K562 (cell line): ENCODE results near the gene PDGFRA. TPM values are rescaled to one million over a fixed set of nuclear protein-coding genes. Genes with fewer than 3 reads are reported as not detected.
A peak's percentile ranks its signal among the peaks of the same experiment; 100 is the strongest.

ENCODE experiments used
- ARID3B ChIP-seq: fragments of 250-450 bp; sonication (Bioruptor Pico); IDR thresholded peaks from 2 replicates; pipeline ENCODE4 v1.4.0; 2020; ENCODE audit warnings: borderline replicate concordance
- CEBPB ChIP-seq: fragments of 450-650 bp; IDR thresholded peaks from 2 replicates; pipeline ENCODE4 v1.6.1; 2016; ENCODE audit warnings: missing genetic modification characterization, missing compliant biosample characterization
- CGGBP1 ChIP-seq: fragments of 250-450 bp; sonication (Bioruptor Pico); IDR thresholded peaks from 2 replicates; pipeline ENCODE4 v1.9.0; 2021; ENCODE audit warnings: mild to moderate bottlenecking
- CTCF ChIP-seq, 3 experiments: IDR thresholded peaks in 2 of 3; conservative IDR thresholded peaks in 1 of 3; 2 replicates each; pipeline ENCODE4 v1.5.1; 2011 to 2012; ENCODE audit warnings: low read length in 3 of 3, mild to moderate bottlenecking in 3 of 3, control low read depth in 2 of 3, improper control_type of control experiment in 1 of 3, inconsistent platforms in 1 of 3, low read depth in 1 of 3, mixed read lengths in 1 of 3, moderate library complexity in 1 of 3; ENCODE audit not compliant: insufficient read depth in 2 of 3
- HDGF ChIP-seq: fragments of 450-650 bp; IDR thresholded peaks from 2 replicates; pipeline ENCODE4 v1.6.1; 2016
- HNRNPLL ChIP-seq: fragments of 200-400 bp; formaldehyde crosslinking; IDR thresholded peaks from 2 replicates; pipeline ENCODE4 v1.6.1; 2017; ENCODE audit warnings: low read length, low read depth, mild to moderate bottlenecking; ENCODE audit not compliant: poor library complexity, severe bottlenecking
- NFRKB ChIP-seq: fragments of 450-650 bp; IDR thresholded peaks from 2 replicates; pipeline ENCODE4 v1.6.1; 2016; ENCODE audit warnings: low read depth
- RAD21 ChIP-seq, 2 experiments: fragments of 250-450 bp in 1 of 2; fragments of 450-650 bp in 1 of 2; sonication (Bioruptor Pico) in 1 of 2; formaldehyde crosslinking in 1 of 2; IDR thresholded peaks in 1 of 2; conservative IDR thresholded peaks in 1 of 2; 2 replicates each; pipeline versions ENCODE4 v1.4.0 to v1.8.0; 2020 to 2022; ENCODE audit warnings: mild to moderate bottlenecking in 2 of 2, moderate library complexity in 1 of 2
- RFX5 ChIP-seq: IDR thresholded peaks from 2 replicates; pipeline ENCODE4 v1.6.1; 2011; ENCODE audit warnings: low read depth, mild to moderate bottlenecking, improper control_type of control experiment, low read length
- SMAD4 ChIP-seq: fragments of 250-450 bp; sonication (Bioruptor Pico); conservative IDR thresholded peaks from 2 replicates; pipeline ENCODE4 v1.8.0; 2021; ENCODE audit warnings: inconsistent platforms, mild to moderate bottlenecking, moderate library complexity
- TCF3 ChIP-seq: sonication (generic); formaldehyde crosslinking; IDR thresholded peaks from 2 replicates; pipeline ENCODE4 v1.4.0; 2020; ENCODE audit warnings: mild to moderate bottlenecking, missing genetic modification reagents
- TCF7L2 ChIP-seq: fragments of 150-350 bp; IDR thresholded peaks from 2 replicates; pipeline ENCODE4 v1.6.1; 2016; ENCODE audit warnings: low read depth, mild to moderate bottlenecking, low read length, moderate library complexity
- TEAD1 ChIP-seq, 2 experiments: fragments of 450-650 bp in 1 of 2; sonication (generic) in 1 of 2; formaldehyde crosslinking; IDR thresholded peaks; 2 replicates each; pipeline versions ENCODE4 v1.4.0 to v1.8.0; 2020 to 2022; ENCODE audit warnings: mild to moderate bottlenecking in 2 of 2, missing genetic modification reagents in 1 of 2
- THAP12 ChIP-seq: fragments of 250-450 bp; sonication (Bioruptor Pico); IDR thresholded peaks from 2 replicates; pipeline ENCODE4 v1.9.0; 2021; ENCODE audit warnings: mild to moderate bottlenecking, inconsistent platforms
- ZBTB2 ChIP-seq: fragments of 450-650 bp; IDR thresholded peaks from 2 replicates; pipeline ENCODE4 v1.6.1; 2016; ENCODE audit warnings: antibody characterized with exemption
- ZNF12 ChIP-seq: sonication (generic); formaldehyde crosslinking; IDR thresholded peaks from 2 replicates; pipeline ENCODE4 v1.4.0; 2020; ENCODE audit warnings: mild to moderate bottlenecking, missing genetic modification reagents
- ZNF445 ChIP-seq: fragments of 250-450 bp; sonication (Bioruptor Pico); IDR thresholded peaks from 2 replicates; pipeline ENCODE4 v1.4.0; 2020; ENCODE audit warnings: low read depth, mild to moderate bottlenecking, moderate library complexity
- ZNF57 ChIP-seq: fragments of 450-650 bp; formaldehyde crosslinking; IDR thresholded peaks from 2 replicates; pipeline ENCODE4 v1.4.0; 2020; ENCODE audit warnings: mild to moderate bottlenecking, moderate library complexity
- ZNF75A ChIP-seq: fragments of 450-650 bp; formaldehyde crosslinking; IDR thresholded peaks from 2 replicates; pipeline ENCODE4 v1.4.0; 2020; ENCODE audit warnings: mild to moderate bottlenecking
- ZNF79 ChIP-seq: fragments of 250-450 bp; sonication (Bioruptor Pico); IDR thresholded peaks from 2 replicates; pipeline ENCODE4 v1.4.0; 2020; ENCODE audit warnings: low read depth, mild to moderate bottlenecking, moderate library complexity
- polyA plus RNA-seq, 8 experiments: library from polyadenylated mRNA; depleted of rRNA in 4 of 8; stranded (reverse) in 5 of 8; unstranded in 3 of 8; fragments of >200 nt; fragmentation: Nextera tagmentation in 2 of 8; fragmentation: Illumina TruSeq in 1 of 8; extraction: Ambion mirVana in 2 of 8; extraction: Trizol in 1 of 8; gene quantifications; 2 replicates each; pipeline versions ENCODE4 v1.2.1 to v1.2.3, GENCODE V29; 2011 to 2014; ENCODE audit warnings: inconsistent platforms in 1 of 8, missing spikeins in 1 of 8
- total RNA-seq, 7 experiments: library from RNA; depleted of rRNA in 6 of 7; stranded (reverse); fragments of >200 nt in 6 of 7; fragmentation: Illumina TruSeq in 2 of 7; extraction: Trizol in 2 of 7; gene quantifications; 2 replicates each; pipeline versions ENCODE4 v1.2.1 to v1.2.3, GENCODE V29; 2011 to 2021; ENCODE audit warnings: low replicate concordance in 1 of 7

The PDGFRA gene
- total and polyA plus RNA-seq, 9 of the 15 experiments (the other 6 are each of a cell fraction or from before 2014, with no cell fraction given), result 0.40 TPM; not detected in 8

GRCh38 chr4:54233697-54234496, 4.8 kb downstream of the PDGFRA start (continued):
- no peak for TF ChIP-seq ZNF79 (CRISPR knock-in tag)
- TF ChIP-seq ARID3B (CRISPR knock-in tag), result no peak
- TF ChIP-seq CGGBP1 (CRISPR knock-in tag), result no peak
- no peak for TF ChIP-seq THAP12
- TF ChIP-seq ZBTB2, result no peak
- TF ChIP-seq ZNF445 (CRISPR knock-in tag), result no peak
- peak; percentile 98 for TF ChIP-seq CEBPB
- TF ChIP-seq RFX5, result no peak
- no peak for TF ChIP-seq HNRNPLL
- no peak for TF ChIP-seq TCF7L2
- TF ChIP-seq ZNF75A (CRISPR knock-in tag), result no peak
- TF ChIP-seq NFRKB, result no peak
- 0 out of 4 replicates have a peak, but pooled peaks of 1 of the 2 experiments have one; percentile 20 for TF ChIP-seq TEAD1 (CRISPR knock-in tag; IDR thresholded peaks at IDR 0.05)
- no peak for TF ChIP-seq HDGF
- no peak for TF ChIP-seq ZNF57 (CRISPR knock-in tag)
- peak; percentile 83 to 88 for TF ChIP-seq RAD21 (CRISPR knock-in tag; conservative IDR thresholded peaks at IDR 0.05 in 1 of 2, IDR thresholded peaks at IDR 0.05 in 1 of 2)
- TF ChIP-seq CTCF (IDR thresholded peaks at IDR 0.05 in 2 of 3, conservative IDR thresholded peaks at IDR 0.05 in 1 of 3; ENCODE audit: insufficient read depth in 2 of 3, low read depth in 1 of 3, low read length in 3 of 3), result peak; percentile 83 to 90 (median 88)
- TF ChIP-seq TCF3 (CRISPR knock-in tag), result no peak
- TF ChIP-seq ZNF12 (CRISPR knock-in tag), result no peak
- TF ChIP-seq SMAD4 (CRISPR knock-in tag), result no peak
